ENCODE data around the gene CD82.

DNA sequence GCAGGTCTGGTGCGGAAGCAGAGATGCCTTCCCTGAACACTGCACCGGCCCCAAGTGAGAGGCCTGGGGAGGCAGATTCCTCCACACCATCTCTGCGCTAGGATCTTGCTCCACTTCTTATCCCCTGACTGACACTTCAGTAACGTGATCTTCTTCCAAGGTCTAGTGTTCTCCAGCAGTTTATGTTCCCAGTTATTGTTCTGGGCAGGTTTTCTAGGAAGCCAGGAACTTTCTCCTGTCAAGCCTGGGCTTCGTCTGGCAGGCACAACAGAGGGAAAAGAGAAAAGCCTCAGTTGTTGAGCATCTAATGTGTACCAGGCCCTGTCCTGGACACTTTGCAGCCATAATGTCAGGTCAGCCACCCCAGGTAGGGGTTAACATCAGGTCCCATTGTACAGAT is 10.5 kb downstream of the CD82 start:
- TF ChIP-seq MEF2A (IDR thresholded peaks at IDR 0.05; ENCODE audit: borderline replicate concordance, low read depth) = no peak
- TF ChIP-seq, protein P1, sequence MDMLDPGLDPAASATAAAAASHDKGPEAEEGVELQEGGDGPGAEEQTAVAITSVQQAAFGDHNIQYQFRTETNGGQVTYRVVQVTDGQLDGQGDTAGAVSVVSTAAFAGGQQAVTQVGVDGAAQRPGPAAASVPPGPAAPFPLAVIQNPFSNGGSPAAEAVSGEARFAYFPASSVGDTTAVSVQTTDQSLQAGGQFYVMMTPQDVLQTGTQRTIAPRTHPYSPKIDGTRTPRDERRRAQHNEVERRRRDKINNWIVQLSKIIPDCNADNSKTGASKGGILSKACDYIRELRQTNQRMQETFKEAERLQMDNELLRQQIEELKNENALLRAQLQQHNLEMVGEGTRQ (IDR thresholded peaks at IDR 0.05; ENCODE audit: borderline replicate concordance, low read depth, low read length) = no peak
